ENCODE results near the gene WFS1. TPM values are rescaled to one million over a fixed set of nuclear protein-coding genes. Genes with fewer than 3 reads are reported as not detected.

The WFS1 gene
- total and polyA plus RNA-seq, 9 of the 15 experiments (the other 6 are each of a cell fraction or from before 2014, with no cell fraction given) = 0.01 to 0.29 (median 0.03) TPM; not detected in 5

- peaks cover 0 to 57% of the 10 kb centered on the region in 2 experiments; a peak in 3 of 5 replicates for H3K27me3 ChIP-seq (ENCODE audit: control insufficient read depth in 2 of 2, insufficient read depth in 2 of 2, low read length in 2 of 2)
- TF ChIP-seq SRSF9 (IDR thresholded peaks at IDR 0.05; ENCODE audit: borderline replicate concordance, low read depth, low read length) (no peak), PHF20 (IDR thresholded peaks at IDR 0.05; ENCODE audit: partially characterized antibody) (no peak)
- DNase-seq (ENCODE audit: extremely low read depth in 1 of 4, low spot score in 3 of 4) (no peak), FAIRE-seq (no peak), ATAC-seq (no peak)
- no peak overlapping the region for H3K4me3 ChIP-seq
- H3K9ac ChIP-seq (ENCODE audit: insufficient read depth in 1 of 2, low read depth in 2 of 2, low read length in 2 of 2) = no peak overlapping the region; a peak in 1 of 4 replicates
- no peak overlapping the region for H2AFZ ChIP-seq (ENCODE audit: low read depth, low read length)
- peaks cover 10% of the 10 kb centered on the region; the same call in 1 of the 2 replicates for H4K20me1 ChIP-seq (replicated peaks; ENCODE audit: control insufficient read depth, insufficient read depth, low read length)
- no peaks in the 10 kb centered on the region for H3K9me1 ChIP-seq (ENCODE audit: control insufficient read depth, insufficient read depth, low read length)
- H3K9me3 ChIP-seq (replicated peaks; ENCODE audit: control insufficient read depth, insufficient read depth, low read depth, low read length) = no peaks in the 10 kb centered on the region
- H3K79me2 ChIP-seq (ENCODE audit: control insufficient read depth, insufficient read depth, low read length) = no peaks in the 10 kb centered on the region
- H3K27ac ChIP-seq (ENCODE audit: extremely low read depth, low read depth, low read length) = no peak overlapping the region
- 0% methylated on average over 15 of the region's 16 CpGs for WGBS (ENCODE audit: insufficient coverage, low coverage, missing lambda C conversion rate)
- H3K4me2 ChIP-seq (ENCODE audit: insufficient read depth, low read length) = no peak overlapping the region
- CTCF ChIA-PET (ENCODE audit: low intra/inter-chr PET ratio) = no interaction called here
- in situ Hi-C loops (cut with MboI) = no loop called here
- no peaks in the 10 kb centered on the region for H3K36me3 ChIP-seq (ENCODE audit: control insufficient read depth, insufficient read depth, low read length)
- peaks cover 0 to 5% of the 10 kb centered on the region in 2 experiments; a peak in 2 of 5 replicates for H3K4me1 ChIP-seq (replicated peaks in 1 of 2; ENCODE audit: control insufficient read depth in 2 of 2, insufficient read depth in 2 of 2, low read length in 2 of 2)
- BruUV-seq (replicated peaks) = no TSS peak
- intact Hi-C loops (cut with micrococcal nuclease) = no loop called here
- POLR2A ChIA-PET = no interaction called here
These were observed 10.8 kb downstream of the WFS1 start for GRCh38 chr4:6280365-6280996.

- Histone ChIP-seq H3K9me1 (ENCODE audit: control insufficient read depth, insufficient read depth, low read length) (no peaks in the 10 kb centered on the region), H3K4me3 (no peak overlapping the region), H3K4me1 (replicated peaks in 1 of 2; ENCODE audit: control insufficient read depth in 2 of 2, insufficient read depth in 2 of 2, low read length in 2 of 2) (peaks cover 0 to 5% of the 10 kb centered on the region in 2 experiments; a peak in 2 of 5 replicates), H3K4me2 (ENCODE audit: insufficient read depth, low read length) (no peak overlapping the region), H3K27ac (ENCODE audit: extremely low read depth, low read depth, low read length) (no peak overlapping the region), H3K9me3 (replicated peaks; ENCODE audit: control insufficient read depth, insufficient read depth, low read depth, low read length) (no peaks in the 10 kb centered on the region), H3K79me2 (ENCODE audit: control insufficient read depth, insufficient read depth, low read length) (no peaks in the 10 kb centered on the region), H3K9ac (ENCODE audit: insufficient read depth in 1 of 2, low read depth in 2 of 2, low read length in 2 of 2) (no peak overlapping the region), H3K36me3 (ENCODE audit: control insufficient read depth, insufficient read depth, low read length) (no peaks in the 10 kb centered on the region), H2AFZ (ENCODE audit: low read depth, low read length) (no peak overlapping the region), H3K27me3 (ENCODE audit: control insufficient read depth in 2 of 2, insufficient read depth in 2 of 2, low read length in 2 of 2) (peaks cover 0 to 46% of the 10 kb centered on the region in 2 experiments; a peak in 3 of 5 replicates), H4K20me1 (replicated peaks; ENCODE audit: control insufficient read depth, insufficient read depth, low read length) (peaks cover 7% of the 10 kb centered on the region; the same call in 1 of the 2 replicates)
- DNase-seq (ENCODE audit: extremely low read depth in 1 of 4, low spot score in 3 of 4) (no peak), ATAC-seq (no peak), FAIRE-seq (no peak)
- no TSS peak for BruUV-seq (replicated peaks)
- ChIA-PET POLR2A (interaction anchor here (0.5 to 0.7 kb wide), 2 partner anchors 49 to 1868 kb away, joined by 3 read pairs; no protein-coding TSS in a partner anchor), CTCF (ENCODE audit: low intra/inter-chr PET ratio) (no interaction called here)
- in situ Hi-C loops (cut with MboI) (no loop called here), intact Hi-C loops (cut with micrococcal nuclease) (no loop called here)
- TF ChIP-seq THAP7 (CRISPR knock-in tag; IDR thresholded peaks at IDR 0.05) (no peak), RBM22 (IDR thresholded peaks at IDR 0.05; ENCODE audit: low read depth, low read length, poor library complexity, severe bottlenecking) (no peak), GATAD2A (IDR thresholded peaks at IDR 0.05) (no peak), ZNF217 (CRISPR knock-in tag; IDR thresholded peaks at IDR 0.05) (no peak), MXD1 (CRISPR knock-in tag; IDR thresholded peaks at IDR 0.05; ENCODE audit: borderline replicate concordance, poor library complexity, severe bottlenecking) (no peak), LCOR (CRISPR knock-in tag; IDR thresholded peaks at IDR 0.05) (no peak)
- WGBS (ENCODE audit: insufficient coverage, low coverage, missing lambda C conversion rate) = 2% methylated on average over 20 of the region's 20 CpGs
These were observed 12.0 kb downstream of the WFS1 start for GRCh38 chr4:6281436-6282313.

Data from K562 (cell line).